MM.1S (cell line): ENCODE results near the gene DNAL4.

Experiments
- DNase-seq: peaks from one replicate; pipeline ENCODE4 v3.0.0-alpha.2; 2015
- H2AFZ ChIP-seq: fragments of 300-600 bp; sonication (generic); 2 replicates; pipeline ENCODE4 v1.6.0; 2016; ENCODE audit warnings: antibody characterized with exemption, low read length
- H3F3A ChIP-seq: fragments of 300-600 bp; sonication (generic); 2 replicates; pipeline ENCODE4 v1.6.1; 2016; ENCODE audit warnings: mild to moderate bottlenecking, antibody characterized with exemption, low read length, moderate library complexity, mixed read lengths; ENCODE audit not compliant: insufficient read depth
- H3K27ac ChIP-seq: fragments of 300-600 bp; sonication (generic); 2 replicates; pipeline ENCODE4 v1.5.1; 2016; ENCODE audit warnings: mild to moderate bottlenecking, low read length
- H3K27me3 ChIP-seq: fragments of 300-600 bp; sonication (generic); replicated peaks from 2 replicates; pipeline ENCODE4 v1.6.0; 2016; ENCODE audit warnings: low read length; ENCODE audit not compliant: insufficient read depth
- H3K36me3 ChIP-seq: fragments of 300-600 bp; sonication (generic); replicated peaks from 2 replicates; pipeline ENCODE4 v1.6.1; 2016; ENCODE audit warnings: mild to moderate bottlenecking, low read length, mixed read lengths; ENCODE audit not compliant: insufficient read depth
- H3K4me1 ChIP-seq: fragments of 300-600 bp; sonication (generic); 2 replicates; pipeline ENCODE4 v1.6.1; 2016; ENCODE audit warnings: low read length, mixed read lengths
- H3K4me2 ChIP-seq: fragments of 300-600 bp; sonication (generic); 2 replicates; pipeline ENCODE4 v1.6.0; 2016; ENCODE audit warnings: low read depth, low read length
- H3K4me3 ChIP-seq: fragments of 300-600 bp; sonication (generic); 2 replicates; pipeline ENCODE4 v1.5.1; 2016; ENCODE audit warnings: low read length, mixed read lengths
- H3K79me2 ChIP-seq: fragments of 300-600 bp; sonication (generic); 2 replicates; pipeline ENCODE4 v1.6.1; 2016; ENCODE audit warnings: mixed run types, low read length, mixed read lengths
- H3K9ac ChIP-seq: fragments of 300-600 bp; sonication (generic); 2 replicates; pipeline ENCODE4 v1.6.1; 2016; ENCODE audit warnings: low read length, mixed read lengths
- H3K9me2 ChIP-seq: fragments of 300-600 bp; sonication (generic); replicated peaks from 2 replicates; pipeline ENCODE4 v1.6.1; 2016; ENCODE audit warnings: mild to moderate bottlenecking, low read length, mixed read lengths; ENCODE audit not compliant: insufficient read depth
- H3K9me3 ChIP-seq: fragments of 300-600 bp; sonication (generic); replicated peaks from 2 replicates; pipeline ENCODE4 v1.6.1; 2016; ENCODE audit warnings: mild to moderate bottlenecking, low read length, mixed read lengths; ENCODE audit not compliant: insufficient read depth
- H4K20me1 ChIP-seq: fragments of 300-600 bp; sonication (generic); 2 replicates; pipeline ENCODE4 v1.6.1; 2016; ENCODE audit warnings: mild to moderate bottlenecking, low read length, moderate library complexity, mixed read lengths; ENCODE audit not compliant: insufficient read depth
- EZH2 ChIP-seq: fragments of 300-600 bp; sonication (generic); optimal IDR thresholded peaks from 2 replicates; pipeline ENCODE3; 2017; ENCODE audit warnings: low read depth, mild to moderate bottlenecking, antibody characterized with exemption, low read length, mixed read lengths
- EZH2phosphoT487 ChIP-seq: fragments of 300-600 bp; sonication (generic); IDR thresholded peaks from 2 replicates; pipeline ENCODE4 v1.6.1; 2018; ENCODE audit warnings: antibody characterized with exemption, low read length
- TF ChIP-seq, protein P1 (sequence below): fragments of 300-600 bp; sonication (generic); IDR thresholded peaks from 2 replicates; pipeline ENCODE4 v1.5.1; 2016; ENCODE audit warnings: antibody characterized with exemption, low read length, mixed read lengths

DNAL4 gene

DNA sequence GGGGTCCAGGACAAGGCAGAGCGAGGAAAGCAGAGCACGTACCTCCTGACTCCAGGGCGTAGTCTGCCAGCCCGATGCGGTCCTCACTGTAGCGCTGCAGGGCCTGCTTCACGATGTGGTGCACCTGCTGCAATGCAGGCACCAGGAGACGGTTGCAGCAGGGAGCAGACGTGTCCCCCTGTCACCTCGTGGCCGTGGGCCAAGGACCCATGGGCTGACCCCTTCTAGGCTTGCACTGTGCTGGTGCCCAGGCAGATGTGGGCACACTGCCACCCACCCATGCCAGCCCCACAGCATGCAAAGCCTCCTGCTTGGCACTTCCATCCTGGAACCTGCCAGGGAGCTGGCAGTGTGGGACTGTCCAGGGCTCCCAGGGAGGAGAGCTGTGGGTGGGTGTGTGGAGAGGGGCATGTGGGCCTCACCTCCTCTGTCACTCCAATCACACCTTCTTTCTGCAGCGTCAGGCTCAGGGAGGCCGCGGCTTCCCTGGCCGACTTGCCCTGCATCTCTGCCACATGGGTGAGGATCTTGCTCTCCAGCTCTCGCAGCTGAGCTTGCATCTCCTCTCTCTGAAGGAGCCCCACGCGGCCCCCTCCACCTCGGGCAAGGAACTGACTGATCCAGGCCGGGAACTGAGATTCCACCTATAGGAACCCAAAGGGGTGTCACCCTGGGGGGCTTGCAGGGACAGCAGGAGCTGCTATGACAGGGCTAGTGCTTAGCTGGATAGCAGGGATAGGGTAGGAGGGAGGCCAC is 54.5 kb downstream of the DNAL4 start:
- Histone ChIP-seq H3K4me3 (no peak overlapping the region), H3K27ac (no peak overlapping the region), H2AFZ (no peak overlapping the region), H3K9me3 (no peaks in the 10 kb centered on the region), H3K9ac (no peak overlapping the region), H3K27me3 (no peaks in the 10 kb centered on the region), H3K79me2 (peaks cover 53% of the 10 kb centered on the region), H3K36me3 (peaks cover 22% of the 10 kb centered on the region), H3K9me2 (no peaks in the 10 kb centered on the region), H3K4me2 (no peak overlapping the region), H3F3A (peaks cover 43% of the 10 kb centered on the region), H3K4me1 (peaks cover 7% of the 10 kb centered on the region; the same call in 1 of the 2 replicates), H4K20me1 (no peaks in the 10 kb centered on the region)
- DNase-seq: no peak
- TF ChIP-seq EZH2phosphoT487 (no peak), EZH2 (no peak)
- TF ChIP-seq, protein P1, sequence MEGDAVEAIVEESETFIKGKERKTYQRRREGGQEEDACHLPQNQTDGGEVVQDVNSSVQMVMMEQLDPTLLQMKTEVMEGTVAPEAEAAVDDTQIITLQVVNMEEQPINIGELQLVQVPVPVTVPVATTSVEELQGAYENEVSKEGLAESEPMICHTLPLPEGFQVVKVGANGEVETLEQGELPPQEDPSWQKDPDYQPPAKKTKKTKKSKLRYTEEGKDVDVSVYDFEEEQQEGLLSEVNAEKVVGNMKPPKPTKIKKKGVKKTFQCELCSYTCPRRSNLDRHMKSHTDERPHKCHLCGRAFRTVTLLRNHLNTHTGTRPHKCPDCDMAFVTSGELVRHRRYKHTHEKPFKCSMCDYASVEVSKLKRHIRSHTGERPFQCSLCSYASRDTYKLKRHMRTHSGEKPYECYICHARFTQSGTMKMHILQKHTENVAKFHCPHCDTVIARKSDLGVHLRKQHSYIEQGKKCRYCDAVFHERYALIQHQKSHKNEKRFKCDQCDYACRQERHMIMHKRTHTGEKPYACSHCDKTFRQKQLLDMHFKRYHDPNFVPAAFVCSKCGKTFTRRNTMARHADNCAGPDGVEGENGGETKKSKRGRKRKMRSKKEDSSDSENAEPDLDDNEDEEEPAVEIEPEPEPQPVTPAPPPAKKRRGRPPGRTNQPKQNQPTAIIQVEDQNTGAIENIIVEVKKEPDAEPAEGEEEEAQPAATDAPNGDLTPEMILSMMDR: no peak

GRCh38 chr22:38738475-38739070 is 55.4 kb downstream of the DNAL4 start:
- no peak for DNase-seq

GRCh38 chr22:38737302-38738060 is 56.5 kb downstream of the DNAL4 start:
- DNase-seq: no peak
- Histone ChIP-seq H3K9me3 (no peaks in the 10 kb centered on the region), H3K9ac (no peak overlapping the region), H3K4me2 (no peak overlapping the region), H4K20me1 (no peaks in the 10 kb centered on the region), H3K4me3 (no peak overlapping the region), H3K27ac (no peak overlapping the region), H3K79me2 (peaks cover 47% of the 10 kb centered on the region), H3K4me1 (peaks cover 7% of the 10 kb centered on the region; the same call in 1 of the 2 replicates), H3K36me3 (peaks cover 18% of the 10 kb centered on the region), H3F3A (peaks cover 53% of the 10 kb centered on the region), H2AFZ (no peak overlapping the region), H3K27me3 (no peaks in the 10 kb centered on the region), H3K9me2 (no peaks in the 10 kb centered on the region)
- no peak for TF ChIP-seq EZH2
- no peak for TF ChIP-seq EZH2phosphoT487
- TF ChIP-seq, protein P1: no peak

More at GRCh38 chr22:38738475-38739070, 55.4 kb downstream of the DNAL4 start:
- TF ChIP-seq EZH2 (no peak), EZH2phosphoT487 (no peak)
- TF ChIP-seq, protein P1: no peak
- no peaks in the 10 kb centered on the region for H3K27me3 ChIP-seq
- peaks cover 51% of the 10 kb centered on the region for H3F3A ChIP-seq
- no peak overlapping the region for H3K4me3 ChIP-seq
- no peaks in the 10 kb centered on the region for H3K9me3 ChIP-seq
- peaks cover 22% of the 10 kb centered on the region for H3K36me3 ChIP-seq
- no peak overlapping the region for H3K4me2 ChIP-seq
- no peaks in the 10 kb centered on the region for H3K9me2 ChIP-seq
- H3K79me2 ChIP-seq: peaks cover 55% of the 10 kb centered on the region
- no peak overlapping the region for H3K9ac ChIP-seq
- no peak overlapping the region for H2AFZ ChIP-seq
- no peak overlapping the region for H3K27ac ChIP-seq
- H4K20me1 ChIP-seq: no peaks in the 10 kb centered on the region
- H3K4me1 ChIP-seq: peaks cover 7% of the 10 kb centered on the region; the same call in 1 of the 2 replicates
